ENCODE results near the gene FPR1. TPM values are rescaled to one million over a fixed set of nuclear protein-coding genes. Genes with fewer than 3 reads are reported as not detected.

The FPR1 gene
- total RNA-seq, 1 donor from 2014 or later: 4.5 TPM

DNA sequence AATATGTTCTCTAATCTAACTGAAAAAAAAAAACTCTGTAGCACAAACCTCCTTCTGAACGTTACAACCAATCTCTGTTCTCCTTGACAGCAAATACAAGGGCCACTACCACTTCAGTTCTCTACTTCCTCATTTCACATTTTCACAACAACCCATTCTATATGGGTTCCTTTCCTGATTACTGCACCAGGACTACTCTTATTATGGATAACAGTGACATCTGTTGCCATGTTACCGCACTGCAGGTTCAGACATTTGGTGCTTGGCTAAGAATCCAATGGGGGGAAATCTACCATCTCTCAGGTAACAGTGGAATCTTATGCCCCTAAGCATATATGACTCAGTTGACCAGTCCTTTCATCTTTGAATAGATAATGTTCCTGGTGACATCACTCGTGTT is 31.7 kb upstream of the FPR1 start:
- intact Hi-C loops (cut with micrococcal nuclease): no loop called here
- no peaks in the 10 kb centered on the region for H3K9me3 ChIP-seq (replicated peaks)
- peaks cover 31% of the 10 kb centered on the region for H3K4me1 ChIP-seq
- H3K36me3 ChIP-seq: no peaks in the 10 kb centered on the region
- DNase-seq: no peak
- H3K4me3 ChIP-seq: no peak overlapping the region
- no peak overlapping the region for H3K27ac ChIP-seq (replicated peaks)
- TF ChIP-seq, protein P1, sequence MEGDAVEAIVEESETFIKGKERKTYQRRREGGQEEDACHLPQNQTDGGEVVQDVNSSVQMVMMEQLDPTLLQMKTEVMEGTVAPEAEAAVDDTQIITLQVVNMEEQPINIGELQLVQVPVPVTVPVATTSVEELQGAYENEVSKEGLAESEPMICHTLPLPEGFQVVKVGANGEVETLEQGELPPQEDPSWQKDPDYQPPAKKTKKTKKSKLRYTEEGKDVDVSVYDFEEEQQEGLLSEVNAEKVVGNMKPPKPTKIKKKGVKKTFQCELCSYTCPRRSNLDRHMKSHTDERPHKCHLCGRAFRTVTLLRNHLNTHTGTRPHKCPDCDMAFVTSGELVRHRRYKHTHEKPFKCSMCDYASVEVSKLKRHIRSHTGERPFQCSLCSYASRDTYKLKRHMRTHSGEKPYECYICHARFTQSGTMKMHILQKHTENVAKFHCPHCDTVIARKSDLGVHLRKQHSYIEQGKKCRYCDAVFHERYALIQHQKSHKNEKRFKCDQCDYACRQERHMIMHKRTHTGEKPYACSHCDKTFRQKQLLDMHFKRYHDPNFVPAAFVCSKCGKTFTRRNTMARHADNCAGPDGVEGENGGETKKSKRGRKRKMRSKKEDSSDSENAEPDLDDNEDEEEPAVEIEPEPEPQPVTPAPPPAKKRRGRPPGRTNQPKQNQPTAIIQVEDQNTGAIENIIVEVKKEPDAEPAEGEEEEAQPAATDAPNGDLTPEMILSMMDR (IDR thresholded peaks at IDR 0.05; ENCODE audit: borderline replicate concordance): peak; percentile 30
- H3K27me3 ChIP-seq (ENCODE audit: low read depth): peaks cover 7% of the 10 kb centered on the region

DNA sequence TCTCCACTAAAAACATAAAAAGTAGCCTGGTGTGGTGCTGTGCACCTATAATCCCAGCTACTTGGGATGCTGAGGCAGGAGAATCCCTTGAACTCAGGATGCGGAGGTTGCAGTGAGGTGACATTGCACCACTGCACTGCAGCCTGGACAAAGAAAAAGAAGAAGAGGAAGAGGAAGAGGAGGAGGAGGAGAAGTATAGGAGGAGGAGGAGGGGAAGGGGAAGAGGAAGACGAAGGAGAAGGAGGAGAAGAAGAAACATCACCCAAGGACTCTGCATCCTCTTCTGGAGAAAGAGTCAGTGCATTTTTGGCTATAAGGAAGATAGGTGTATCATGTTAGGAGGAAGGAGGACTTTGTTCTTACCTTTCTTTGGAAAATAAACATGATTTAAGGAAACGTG is 30.3 kb upstream of the FPR1 start:
- TF ChIP-seq, protein P1 (IDR thresholded peaks at IDR 0.05; ENCODE audit: borderline replicate concordance): no peak
- Histone ChIP-seq H3K4me1 (peaks cover 27% of the 10 kb centered on the region), H3K9me3 (replicated peaks) (no peaks in the 10 kb centered on the region), H3K27ac (replicated peaks) (no peak overlapping the region), H3K36me3 (no peaks in the 10 kb centered on the region), H3K27me3 (ENCODE audit: low read depth) (peaks cover 7% of the 10 kb centered on the region), H3K4me3 (no peak overlapping the region)
- DNase-seq: no peak
- intact Hi-C loops (cut with micrococcal nuclease): no loop called here

GRCh38 chr19:51780270-51780669 is 28.6 kb upstream of the FPR1 start:
- Histone ChIP-seq H3K36me3 (no peaks in the 10 kb centered on the region), H3K27ac (replicated peaks) (no peak overlapping the region), H3K4me3 (no peak overlapping the region), H3K27me3 (ENCODE audit: low read depth) (peaks cover 8% of the 10 kb centered on the region), H3K4me1 (peaks cover 14% of the 10 kb centered on the region), H3K9me3 (replicated peaks) (no peaks in the 10 kb centered on the region)
- DNase-seq: no peak
- intact Hi-C loops (cut with micrococcal nuclease): no loop called here
- TF ChIP-seq, protein P1 (IDR thresholded peaks at IDR 0.05; ENCODE audit: borderline replicate concordance): no peak

DNA sequence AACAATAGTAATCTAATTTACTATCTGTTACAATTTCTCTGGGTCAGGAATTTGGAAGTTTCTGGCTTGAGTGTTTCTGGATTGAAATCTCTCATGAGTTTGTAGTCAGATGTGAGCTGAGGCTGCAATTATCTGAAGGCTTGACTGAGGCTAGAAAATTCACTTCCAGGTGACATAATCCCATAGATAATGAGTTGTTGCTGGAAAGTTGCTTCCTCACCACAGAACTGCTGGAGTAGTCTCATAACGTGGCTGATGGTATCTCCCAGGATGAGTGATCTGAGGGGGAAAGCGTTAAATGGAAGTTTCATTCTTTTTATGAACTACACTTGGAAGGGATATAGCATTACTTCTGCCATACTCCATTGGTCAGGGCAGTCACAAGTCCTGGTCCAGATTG is 28.0 kb upstream of the FPR1 start:
- H3K27ac ChIP-seq (replicated peaks): no peak overlapping the region
- TF ChIP-seq, protein P1 (IDR thresholded peaks at IDR 0.05; ENCODE audit: borderline replicate concordance): no peak
- DNase-seq: no peak
- intact Hi-C loops (cut with micrococcal nuclease): loop anchor here (10.0 kb wide), 1 partner anchor 305 kb away; the partner anchor contains the start of gene CEACAM18
- no peaks in the 10 kb centered on the region for H3K36me3 ChIP-seq
- H3K9me3 ChIP-seq (replicated peaks): no peaks in the 10 kb centered on the region
- peaks cover 9% of the 10 kb centered on the region for H3K4me1 ChIP-seq
- H3K4me3 ChIP-seq: no peak overlapping the region
- peaks cover 13% of the 10 kb centered on the region for H3K27me3 ChIP-seq (ENCODE audit: low read depth)

- intact Hi-C loops (cut with micrococcal nuclease): loop anchor here (10.0 kb wide), 1 partner anchor 304 kb away; the partner anchor contains the start of gene CEACAM18
- Histone ChIP-seq H3K9me3 (replicated peaks) (no peaks in the 10 kb centered on the region), H3K4me3 (no peak overlapping the region), H3K36me3 (no peaks in the 10 kb centered on the region), H3K27me3 (ENCODE audit: low read depth) (peaks cover 18% of the 10 kb centered on the region), H3K4me1 (peaks cover 4% of the 10 kb centered on the region), H3K27ac (replicated peaks) (no peak overlapping the region)
- DNase-seq: no peak
- TF ChIP-seq, protein P1 (IDR thresholded peaks at IDR 0.05; ENCODE audit: borderline replicate concordance): no peak
These were observed 27.5 kb upstream of the FPR1 start for GRCh38 chr19:51779181-51779580.
